HL-60 (cell line): ENCODE results near the gene RELT.

ENCODE experiments used
- POLR2AphosphoS5 ChIP-seq: IDR thresholded peaks from 2 replicates; pipeline ENCODE4 v1.6.1; 2012; ENCODE audit warnings: low read depth
- REST ChIP-seq: IDR thresholded peaks from 2 replicates; pipeline ENCODE4 v1.6.1; 2012; ENCODE audit warnings: low read depth; ENCODE audit not compliant: insufficient replicate concordance

DNA sequence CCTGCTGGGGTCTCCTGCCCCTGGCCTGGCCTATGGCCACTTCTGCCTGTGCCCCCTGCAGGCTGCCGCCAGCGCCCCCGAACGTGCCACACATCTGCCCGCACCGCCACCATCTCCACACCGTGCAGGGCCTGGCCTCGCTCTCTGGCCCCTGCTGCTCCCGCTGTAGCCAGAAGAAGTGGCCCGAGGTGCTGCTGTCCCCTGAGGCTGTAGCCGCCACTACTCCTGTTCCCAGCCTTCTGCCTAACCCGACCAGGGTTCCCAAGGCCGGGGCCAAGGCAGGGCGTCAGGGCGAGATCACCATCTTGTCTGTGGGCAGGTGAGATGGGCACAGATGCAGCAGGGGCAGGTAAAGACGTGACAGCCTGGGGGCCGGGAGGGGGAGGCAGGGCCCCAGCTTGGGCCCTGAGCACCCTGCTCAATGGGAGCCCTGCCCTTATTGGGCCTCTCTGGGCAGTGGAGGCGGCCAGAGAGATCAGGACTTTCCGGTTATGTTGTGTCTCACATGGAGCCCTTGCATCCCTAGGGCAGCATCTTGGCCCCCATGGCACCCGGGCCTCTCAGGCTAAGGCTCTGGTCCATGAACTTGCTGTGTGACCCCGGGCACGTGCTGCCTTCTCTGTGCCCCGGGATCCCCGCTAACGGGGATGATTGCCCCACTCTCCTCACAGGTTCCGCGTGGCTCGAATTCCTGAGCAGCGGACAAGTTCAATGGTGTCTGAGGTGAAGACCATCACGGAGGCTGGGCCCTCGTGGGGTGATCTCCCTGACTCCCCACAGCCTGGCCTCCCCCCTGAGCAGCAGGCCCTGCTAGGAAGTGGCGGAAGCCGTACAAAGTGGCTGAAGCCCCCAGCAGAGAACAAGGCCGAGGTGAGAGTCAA is 18.5 kb downstream of the RELT start:
- no peak for TF ChIP-seq REST
- TF ChIP-seq POLR2AphosphoS5 = no peak
